Skin of body (tissue), 2 donors: ENCODE data around the gene DHDH. TPM values are rescaled to one million over a fixed set of nuclear protein-coding genes. Genes with fewer than 3 reads are reported as not detected.
"Not testable (repeated sequence)": the region's sequence is repeated elsewhere in the genome, so short reads cannot be mapped to it uniquely, and the experiment has no call there.

Experiments
- DNase-seq: peaks from one replicate; lab custom pipeline; 2025; lab: John Stamatoyannopoulos, UW
- total RNA-seq: library from RNA; depleted of rRNA; stranded (reverse); fragments of >200 nt; gene quantifications from one replicate; pipeline ENCODE4 v1.2.3, GENCODE V29; 2014

DHDH gene
- total RNA-seq, 1 donor from 2014 or later: not detected

GRCh38 chr19:48915757-48916156 is 17.7 kb upstream of the DHDH start:
- DNase-seq: no peak

GRCh38 chr19:48918071-48918470 is 15.4 kb upstream of the DHDH start:
- DNase-seq: no peak

- no peak for DNase-seq
Observed at GRCh38 chr19:48918801-48919247, 14.7 kb upstream of the DHDH start.

- DNase-seq: not testable (repeated sequence)
Observed at GRCh38 chr19:48919271-48919670, 14.2 kb upstream of the DHDH start.

- DNase-seq: no peak
Observed at GRCh38 chr19:48920949-48921348, 12.6 kb upstream of the DHDH start.

GRCh38 chr19:48921721-48922500 is 11.6 kb upstream of the DHDH start:
- no peak for DNase-seq

GRCh38 chr19:48922548-48923490 is 10.7 kb upstream of the DHDH start:
- DNase-seq: no peak

GRCh38 chr19:48925240-48925843 is 8.2 kb upstream of the DHDH start:
- no peak for DNase-seq

- DNase-seq: not testable (repeated sequence)
Observed at GRCh38 chr19:48925890-48926289, 7.6 kb upstream of the DHDH start.

- DNase-seq: peak; percentile 27
Observed at GRCh38 chr19:48926909-48927308, 6.6 kb upstream of the DHDH start.

GRCh38 chr19:48927692-48928091 is 5.8 kb upstream of the DHDH start:
- not testable (repeated sequence) for DNase-seq

- no peak for DNase-seq
Observed at GRCh38 chr19:48928164-48929025, 5.1 kb upstream of the DHDH start.

- DNase-seq: no peak
Observed at GRCh38 chr19:48934837-48935236, 1.3 kb downstream of the DHDH start.

GRCh38 chr19:48935864-48936263 is 2.4 kb downstream of the DHDH start:
- DNase-seq: no peak

- DNase-seq: no peak
Observed at GRCh38 chr19:48938256-48938655, 4.8 kb downstream of the DHDH start.

- DNase-seq: no peak
Observed at GRCh38 chr19:48940902-48941301, 7.4 kb downstream of the DHDH start.

GRCh38 chr19:48943081-48943480 is 9.6 kb downstream of the DHDH start:
- no peak for DNase-seq

- no peak for DNase-seq
Observed at GRCh38 chr19:48945415-48945814, 11.9 kb downstream of the DHDH start.

GRCh38 chr19:48945817-48946216 is 12.3 kb downstream of the DHDH start:
- DNase-seq: no peak

GRCh38 chr19:48946463-48947257 is 13.2 kb downstream of the DHDH start:
- no peak for DNase-seq
